ENCODE measurements around the gene CLEC2A.

- TF ChIP-seq, protein P1, sequence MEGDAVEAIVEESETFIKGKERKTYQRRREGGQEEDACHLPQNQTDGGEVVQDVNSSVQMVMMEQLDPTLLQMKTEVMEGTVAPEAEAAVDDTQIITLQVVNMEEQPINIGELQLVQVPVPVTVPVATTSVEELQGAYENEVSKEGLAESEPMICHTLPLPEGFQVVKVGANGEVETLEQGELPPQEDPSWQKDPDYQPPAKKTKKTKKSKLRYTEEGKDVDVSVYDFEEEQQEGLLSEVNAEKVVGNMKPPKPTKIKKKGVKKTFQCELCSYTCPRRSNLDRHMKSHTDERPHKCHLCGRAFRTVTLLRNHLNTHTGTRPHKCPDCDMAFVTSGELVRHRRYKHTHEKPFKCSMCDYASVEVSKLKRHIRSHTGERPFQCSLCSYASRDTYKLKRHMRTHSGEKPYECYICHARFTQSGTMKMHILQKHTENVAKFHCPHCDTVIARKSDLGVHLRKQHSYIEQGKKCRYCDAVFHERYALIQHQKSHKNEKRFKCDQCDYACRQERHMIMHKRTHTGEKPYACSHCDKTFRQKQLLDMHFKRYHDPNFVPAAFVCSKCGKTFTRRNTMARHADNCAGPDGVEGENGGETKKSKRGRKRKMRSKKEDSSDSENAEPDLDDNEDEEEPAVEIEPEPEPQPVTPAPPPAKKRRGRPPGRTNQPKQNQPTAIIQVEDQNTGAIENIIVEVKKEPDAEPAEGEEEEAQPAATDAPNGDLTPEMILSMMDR (conservative IDR thresholded peaks at IDR 0.05; ENCODE audit: low read length): no peak
- no peak for TF ChIP-seq EZH2phosphoT487 (IDR thresholded peaks at IDR 0.05; ENCODE audit: borderline replicate concordance, low read depth, low read length)
Measured at GRCh38 chr12:9932270-9932669, at the start of gene CLEC2A.

All from OCI-LY7 (cell line).